HCT116 (cell line): ENCODE results near the gene USP12. TPM values are rescaled to one million over a fixed set of nuclear protein-coding genes. Genes with fewer than 3 reads are reported as not detected.

Experiments used
- ATAC-seq: fragments of 200-7000 bp; cut with Tn5 transposase; 2 replicates; pipeline ENCODE4 v1.9.1; 2020; ENCODE audit warnings: mild to moderate bottlenecking, moderate library complexity
- BruUV-seq: library from RNA; stranded (reverse); fragments of 400-500 nt; replicated peaks from 2 replicates; lab custom pipeline; 2021; lab: Mats Ljungman, UMichigan
- CTCF ChIA-PET: fragments of 300-600 bp; sonication (Branson Sonifier 250); formaldehyde crosslinking; loops from one replicate; lab custom pipeline; 2021; ENCODE audit warnings: antibody characterized with exemption; lab: Charles Lee
- POLR2A ChIA-PET: fragments of 300-600, 350-600 bp; sonication (Branson Sonifier 250); formaldehyde crosslinking; loops from one replicate; lab custom pipeline; 2021; ENCODE audit warnings: antibody characterized with exemption; lab: Charles Lee
- RAD21 ChIA-PET, 2 experiments: fragments of 300-600 bp; sonication (Branson Sonifier 250); formaldehyde crosslinking; loops; one replicate each; lab custom pipeline; 2023; ENCODE audit warnings: low total read pairs in 2 of 2; ENCODE audit not compliant: uncharacterized antibody in 2 of 2, unreplicated experiment in 2 of 2, low non-redundant PET in 1 of 2; lab: Charles Lee
- DNase-seq: peaks from one replicate; pipeline ENCODE4 v3.0.0-alpha.2; 2010; ENCODE audit warnings: low read depth, low spot score
- H2AFZ ChIP-seq: fragments of 200-600 bp; shearing (Covaris generic), sonication (generic); 2 replicates; pipeline ENCODE4 v1.6.1; 2017; ENCODE audit warnings: low read depth, mixed run types, mixed read lengths, antibody characterized with exemption, low read length; ENCODE audit not compliant: poor library complexity, severe bottlenecking
- H3K27ac ChIP-seq: 2 replicates; pipeline ENCODE4 v1.5.1; 2012; ENCODE audit warnings: low read depth, low read length
- H3K27me3 ChIP-seq: fragments of 200-600 bp; sonication (generic); 2 replicates; pipeline ENCODE4 v1.6.1; 2016; ENCODE audit warnings: mixed run types, low read length, mixed read lengths; ENCODE audit not compliant: insufficient read depth
- H3K36me3 ChIP-seq, 2 experiments: fragments of 200-500 bp in 1 of 2; fragments of 200-600 bp in 1 of 2; sonication (Bioruptor generic) in 1 of 2; sonication (generic) in 1 of 2; 2 replicates each; pipeline versions ENCODE4 v1.5.1 to v1.6.1; 2014 to 2016; ENCODE audit warnings: low read length in 2 of 2, inconsistent platforms in 1 of 2, mixed read lengths in 1 of 2, mixed run types in 1 of 2; ENCODE audit not compliant: insufficient read depth in 2 of 2, control insufficient read depth in 1 of 2
- H3K4me1 ChIP-seq, 2 experiments: fragments of 200-600 bp in 1 of 2; sonication (generic) in 1 of 2; 2 replicates each; pipeline versions ENCODE4 v1.5.1 to v1.6.1; 2012 to 2017; ENCODE audit warnings: low read length in 2 of 2, inconsistent platforms in 1 of 2, mild to moderate bottlenecking in 1 of 2, mixed read lengths in 1 of 2, mixed run types in 1 of 2, moderate library complexity in 1 of 2; ENCODE audit not compliant: insufficient read depth in 2 of 2, control insufficient read depth in 1 of 2
- H3K4me2 ChIP-seq: fragments of 200-600 bp; sonication (generic); 2 replicates; pipeline ENCODE4 v1.6.1; 2017; ENCODE audit warnings: mixed run types, low read length, mixed read lengths
- H3K4me3 ChIP-seq, 2 experiments: fragments of 200-600 bp in 1 of 2; sonication (generic) in 1 of 2; replicated peaks in 1 of 2; 2 replicates each; pipeline ENCODE4 v1.5.1; 2011 to 2016; ENCODE audit warnings: low read length in 2 of 2, control low read depth in 1 of 2, low read depth in 1 of 2, mild to moderate bottlenecking in 1 of 2, mixed read lengths in 1 of 2, mixed run types in 1 of 2
- H3K79me2 ChIP-seq: fragments of 200-600 bp; sonication (generic); 2 replicates; pipeline ENCODE4 v1.6.1; 2017; ENCODE audit warnings: mild to moderate bottlenecking, mixed run types, low read length, moderate library complexity, mixed read lengths; ENCODE audit not compliant: insufficient read depth
- H3K9ac ChIP-seq: fragments of 200-600 bp; sonication (generic); 2 replicates; pipeline ENCODE4 v1.6.1; 2016; ENCODE audit warnings: low read length, mixed read lengths
- H3K9me2 ChIP-seq: fragments of 200-600 bp; sonication (generic), shearing (Covaris generic); 2 replicates; pipeline ENCODE4 v1.6.1; 2017; ENCODE audit warnings: mixed run types, mild to moderate bottlenecking, moderate library complexity; ENCODE audit not compliant: insufficient read depth
- H3K9me3 ChIP-seq, 2 experiments: fragments of 200-500 bp in 1 of 2; fragments of 200-600 bp in 1 of 2; sonication (Bioruptor generic) in 1 of 2; sonication (generic) in 1 of 2; 2 replicates each; pipeline ENCODE4 v1.6.1; 2014 to 2017; ENCODE audit warnings: low read length in 2 of 2, mixed read lengths in 2 of 2, inconsistent platforms in 1 of 2, low read depth in 1 of 2, mild to moderate bottlenecking in 1 of 2, mixed run types in 1 of 2, moderate library complexity in 1 of 2; ENCODE audit not compliant: control insufficient read depth in 1 of 2, insufficient read depth in 1 of 2
- H4K20me1 ChIP-seq: fragments of 200-600 bp; sonication (generic), shearing (Covaris generic); 2 replicates; pipeline ENCODE4 v1.6.1; 2017; ENCODE audit warnings: mixed run types, mild to moderate bottlenecking, moderate library complexity; ENCODE audit not compliant: insufficient read depth
- CEBPB ChIP-seq: IDR thresholded peaks from 2 replicates; pipeline ENCODE4 v1.6.1; 2012; ENCODE audit warnings: low read depth
- EGR1 ChIP-seq: IDR thresholded peaks from 2 replicates; pipeline ENCODE4 v1.6.1; 2012; ENCODE audit warnings: low read depth
- EZH2 ChIP-seq: fragments of 200-600 bp; sonication (generic); IDR thresholded peaks from 2 replicates; pipeline ENCODE4 v1.6.1; 2017; ENCODE audit warnings: antibody characterized with exemption, mixed run types
- FOSL1 ChIP-seq: IDR thresholded peaks from 2 replicates; pipeline ENCODE4 v1.6.1; 2012; ENCODE audit warnings: low read depth
- JUND ChIP-seq: IDR thresholded peaks from 2 replicates; pipeline ENCODE4 v1.6.1; 2012
- POLR2A ChIP-seq: IDR thresholded peaks from 2 replicates; pipeline ENCODE4 v1.7.0; 2011; ENCODE audit warnings: borderline replicate concordance; ENCODE audit not compliant: insufficient read depth, insufficient read length; ENCODE audit errors: extremely low read depth
- RAD21 ChIP-seq: IDR thresholded peaks from 2 replicates; pipeline ENCODE4 v1.6.1; 2012; ENCODE audit warnings: low read depth, mild to moderate bottlenecking
- SIN3A ChIP-seq: IDR thresholded peaks from 2 replicates; pipeline ENCODE4 v1.6.1; 2012; ENCODE audit warnings: low read depth
- SRF ChIP-seq: IDR thresholded peaks from 2 replicates; pipeline ENCODE4 v1.6.1; 2012; ENCODE audit warnings: low read depth
- TCF7L2 ChIP-seq: IDR thresholded peaks from 2 replicates; pipeline ENCODE4 v1.7.0; 2011; ENCODE audit warnings: borderline replicate concordance, inconsistent platforms; ENCODE audit not compliant: insufficient read depth, insufficient read length; ENCODE audit errors: extremely low read depth
- YY1 ChIP-seq: IDR thresholded peaks from 2 replicates; pipeline ENCODE4 v1.6.1; 2011; ENCODE audit warnings: low read length, low read depth, moderate library complexity, mild to moderate bottlenecking; ENCODE audit not compliant: insufficient replicate concordance; ENCODE audit errors: extremely low read depth
- ZFX ChIP-seq: fragments of 450-650 bp; IDR thresholded peaks from 2 replicates; pipeline ENCODE4 v1.6.1; 2017
- ZNF274 ChIP-seq: fragments of 200-500 bp; sonication (Bioruptor generic); IDR thresholded peaks from 2 replicates; pipeline ENCODE4 v1.6.1; 2014; ENCODE audit warnings: mild to moderate bottlenecking, low read depth, low read length, inconsistent platforms
- intact Hi-C: fragments of 100-400 bp; cut with micrococcal nuclease; formaldehyde crosslinking; loops from 2 replicates; pipeline ENCODE4 v1.10.0; 2022
- total RNA-seq: library from RNA; stranded (reverse); gene quantifications from one replicate; pipeline ENCODE4 v1.2.1, GENCODE V29; 2021; ENCODE audit not compliant: unreplicated experiment

USP12 gene
- total RNA-seq, 1 experiment from 2014 or later, result 28.3 TPM

DNA sequence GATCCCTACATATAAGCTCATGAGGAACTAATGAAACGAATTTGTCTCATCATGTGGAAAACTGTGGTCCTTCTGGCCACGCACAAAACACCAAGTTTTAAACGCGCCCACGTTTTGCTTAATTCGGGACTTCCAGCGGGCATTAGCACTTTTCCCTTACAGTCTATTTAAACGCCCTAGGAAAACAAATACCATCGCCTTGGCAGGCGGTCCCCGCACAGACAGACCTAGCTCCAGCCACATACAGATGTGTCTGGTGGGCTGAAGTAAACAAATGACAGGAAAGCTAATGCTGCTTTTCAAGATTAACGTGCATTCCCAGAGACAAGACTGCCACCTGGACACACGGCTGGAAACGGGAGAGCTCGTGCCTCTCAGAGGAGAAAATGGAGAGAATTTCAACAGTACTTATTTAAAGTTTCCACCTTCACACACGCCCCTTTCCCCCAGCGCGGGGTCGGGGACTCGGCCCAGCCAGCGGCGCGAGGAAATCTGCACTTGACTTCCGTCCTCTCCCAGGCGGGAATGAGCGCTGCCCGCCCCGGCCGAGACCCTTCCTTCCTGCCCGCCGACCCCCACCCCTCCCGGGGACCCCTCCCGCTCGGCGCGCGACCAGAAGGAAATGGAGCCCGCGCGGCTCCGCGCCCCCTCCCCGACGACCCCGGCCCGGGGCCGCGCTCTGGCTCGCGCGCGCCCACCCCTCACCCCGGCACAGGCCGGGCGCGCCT is 931 bp downstream of the USP12 start:
- Histone ChIP-seq H3K36me3 (no peaks in the 10 kb centered on the region), H2AFZ (no peak overlapping the region), H3K79me2 (peaks cover 54% of the 10 kb centered on the region), H3K9ac (peak overlapping the region; percentile 75), H3K9me2 (no peaks in the 10 kb centered on the region), H3K27me3 (no peaks in the 10 kb centered on the region), H4K20me1 (peaks cover 14% of the 10 kb centered on the region), H3K4me2 (peak overlapping the region; percentile 97), H3K9me3 (no peaks in the 10 kb centered on the region), H3K4me1 (peaks cover 15 to 36% of the 10 kb centered on the region in 2 experiments; a peak in 3 of 4 replicates), H3K27ac (peak overlapping the region; percentile 66), H3K4me3 (peak overlapping the region; percentile 68 to 73)
- CTCF ChIA-PET, result interaction anchor here (0.9 kb wide), 1 partner anchor 169 kb away, joined by 3 read pairs; no protein-coding TSS in a partner anchor
- POLR2A ChIA-PET, result interaction anchor here (1.2 kb wide), 1 partner anchor 24 kb away, joined by 4 read pairs; no protein-coding TSS in a partner anchor
- no TSS peak for BruUV-seq
- no peak for TF ChIP-seq SIN3A
- no peak for TF ChIP-seq CEBPB
- TF ChIP-seq TCF7L2, result no peak
- TF ChIP-seq EZH2, result no peak
- no peak for TF ChIP-seq POLR2A
- TF ChIP-seq ZFX, result no peak
- no peak for TF ChIP-seq FOSL1
- no peak for TF ChIP-seq ZNF274
- TF ChIP-seq JUND, result no peak
- no peak for TF ChIP-seq EGR1
- no peak for TF ChIP-seq YY1
- no peak for TF ChIP-seq SRF
- TF ChIP-seq RAD21, result no peak; the same call in 1 of the 2 replicates
- DNase-seq, result peak; percentile 8
- intact Hi-C loops, result loop anchor here (2.0 kb wide), 2 partner anchors 80 to 184 kb away; partner anchors contain the start of gene RPL21
- no peak for ATAC-seq
- RAD21 ChIA-PET, result interaction anchor here in 1 of 2 experiments (1.0 kb wide), 1 partner anchor 25 kb away, joined by 4 read pairs; no protein-coding TSS in a partner anchor
